GM23248 (cell line): Measurements from ENCODE around the gene LRP1. TPM values are rescaled to one million over a fixed set of nuclear protein-coding genes. Genes with fewer than 3 reads are reported as not detected.
A peak's percentile ranks its signal among the peaks of the same experiment; 100 is the strongest.

ENCODE experiments used
- DNase-seq: peaks from one replicate; pipeline ENCODE4 v3.0.0-alpha.2; 2015
- H2AFZ ChIP-seq: fragments of 200-600 bp; sonication (generic); 2 replicates; pipeline ENCODE4 v1.6.1; 2016; ENCODE audit warnings: antibody characterized with exemption
- H3F3A ChIP-seq: fragments of 200-600 bp; sonication (generic); 2 replicates; pipeline ENCODE4 v1.6.1; 2016; ENCODE audit warnings: mild to moderate bottlenecking, antibody characterized with exemption, mixed run types; ENCODE audit not compliant: insufficient read depth
- H3K27ac ChIP-seq: fragments of 200-600 bp; sonication (generic); 2 replicates; pipeline ENCODE4 v1.5.1; 2016; ENCODE audit warnings: mild to moderate bottlenecking
- H3K27me3 ChIP-seq: fragments of 200-600 bp; sonication (generic); replicated peaks from 2 replicates; pipeline ENCODE4 v1.6.1; 2016; ENCODE audit warnings: mild to moderate bottlenecking; ENCODE audit not compliant: insufficient read depth
- H3K36me3 ChIP-seq: fragments of 200-600 bp; sonication (generic); 2 replicates; pipeline ENCODE4 v1.6.1; 2016; ENCODE audit warnings: low read depth, mild to moderate bottlenecking
- H3K4me1 ChIP-seq: fragments of 200-600 bp; sonication (generic); 2 replicates; pipeline ENCODE4 v1.6.1; 2016; ENCODE audit warnings: mild to moderate bottlenecking; ENCODE audit not compliant: insufficient read depth
- H3K4me2 ChIP-seq: fragments of 200-600 bp; sonication (generic); one replicate; pipeline ENCODE4 v1.6.1; 2016; ENCODE audit warnings: mild to moderate bottlenecking; ENCODE audit not compliant: unreplicated experiment
- H3K4me3 ChIP-seq: fragments of 200-600 bp; sonication (generic); 2 replicates; pipeline ENCODE4 v1.5.1; 2016; ENCODE audit warnings: mild to moderate bottlenecking
- H3K79me2 ChIP-seq: fragments of 200-600 bp; sonication (generic); 2 replicates; pipeline ENCODE4 v1.6.1; 2016; ENCODE audit warnings: mild to moderate bottlenecking; ENCODE audit not compliant: insufficient read depth
- H3K9ac ChIP-seq: fragments of 200-600 bp; sonication (generic); 2 replicates; pipeline ENCODE4 v1.6.1; 2016; ENCODE audit warnings: mild to moderate bottlenecking
- H3K9me2 ChIP-seq: fragments of 200-600 bp; sonication (generic); 2 replicates; pipeline ENCODE4 v1.6.1; 2016; ENCODE audit warnings: mixed run types, mild to moderate bottlenecking, moderate library complexity; ENCODE audit not compliant: insufficient read depth
- H3K9me3 ChIP-seq: fragments of 200-600 bp; sonication (generic); one replicate; pipeline ENCODE4 v1.6.1; 2017; ENCODE audit warnings: low read depth
- H4K20me1 ChIP-seq: fragments of 200-600 bp; sonication (generic); 2 replicates; pipeline ENCODE4 v1.6.0; 2016; ENCODE audit not compliant: insufficient read depth
- EZH2 ChIP-seq: fragments of 200-600 bp; sonication (generic); IDR thresholded peaks from 2 replicates; pipeline ENCODE4 v1.6.1; 2018; ENCODE audit warnings: antibody characterized with exemption, mild to moderate bottlenecking; ENCODE audit not compliant: insufficient read depth, poor library complexity, severe bottlenecking
- EZH2phosphoT487 ChIP-seq: fragments of 200-600 bp; sonication (generic); IDR thresholded peaks from 2 replicates; pipeline ENCODE4 v1.6.1; 2018; ENCODE audit warnings: antibody characterized with exemption, moderate library complexity, mild to moderate bottlenecking, low read depth; ENCODE audit not compliant: insufficient read depth
- WGBS, 2 experiments: methylation state at CpG; one replicate each; pipeline ENCODE4 v1.1.6; 2015 to 2017; ENCODE audit warnings: low lambda C conversion rate in 2 of 2, low coverage in 1 of 2; ENCODE audit errors: missing lambda C conversion rate in 2 of 2; 5-methylcytosine and 5-hydroxymethylcytosine counted together
- in situ Hi-C: fragments of 300-500 bp; cut with MboI; formaldehyde crosslinking; loops from 2 replicates; pipeline ENCODE4 v1.15.0; 2020
- polyA plus RNA-seq: library from polyadenylated mRNA; unstranded; fragments of >200 nt; fragmentation: Nextera tagmentation; extraction: Ambion mirVana; gene quantifications from 2 replicates; pipeline ENCODE4 v1.2.1, GENCODE V29; 2016
- total RNA-seq: library from RNA; depleted of rRNA; stranded (reverse); fragments of >200 nt; shearing (Covaris generic); gene quantifications from 2 replicates; pipeline ENCODE4 v1.2.3, GENCODE V29; 2014

Gene LRP1
- total and polyA plus RNA-seq, 2 experiments from 2014 or later, result 166 to 257 TPM

DNA sequence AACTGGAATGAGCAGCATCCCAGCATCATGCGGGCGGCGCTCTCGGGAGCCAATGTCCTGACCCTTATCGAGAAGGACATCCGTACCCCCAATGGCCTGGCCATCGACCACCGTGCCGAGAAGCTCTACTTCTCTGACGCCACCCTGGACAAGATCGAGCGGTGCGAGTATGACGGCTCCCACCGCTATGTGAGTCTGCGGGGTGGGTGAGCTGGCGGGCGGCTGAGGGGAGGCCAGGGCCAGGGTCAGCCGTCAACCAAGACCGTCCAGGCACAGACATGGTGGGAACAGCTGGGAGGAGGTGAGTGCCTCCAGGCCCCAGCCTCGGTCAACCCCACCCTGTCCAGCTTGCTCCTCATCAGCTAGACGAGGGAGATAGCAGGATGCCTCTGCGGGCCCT lies 62.5 kb downstream of the LRP1 start:
- in situ Hi-C loops, result no loop called here

DNA sequence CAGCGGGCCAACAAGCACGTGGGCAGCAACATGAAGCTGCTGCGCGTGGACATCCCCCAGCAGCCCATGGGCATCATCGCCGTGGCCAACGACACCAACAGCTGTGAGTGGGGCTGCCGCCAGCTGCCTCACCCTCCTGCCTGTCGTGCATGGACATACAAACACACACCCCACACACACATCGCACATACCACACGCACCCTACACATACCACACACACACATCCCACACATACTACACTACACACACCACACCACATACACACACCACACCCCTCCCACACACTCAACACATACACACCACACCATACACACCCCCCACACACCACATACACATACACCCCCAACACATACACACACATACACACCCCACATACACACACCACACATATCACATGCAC lies 63.1 kb downstream of the LRP1 start:
- H3F3A ChIP-seq, result peaks cover 19% of the 10 kb centered on the region
- H3K79me2 ChIP-seq, result peaks cover 35% of the 10 kb centered on the region
- no peaks in the 10 kb centered on the region for H3K9me3 ChIP-seq
- H3K4me2 ChIP-seq, result no peak overlapping the region
- no peak overlapping the region for H2AFZ ChIP-seq
- 65 to 72% methylated on average over 11 of the region's 11 CpGs for WGBS, 2 experiments
- DNase-seq, result peak; percentile 49
- H3K27me3 ChIP-seq, result no peaks in the 10 kb centered on the region
- H3K36me3 ChIP-seq, result peaks cover 69% of the 10 kb centered on the region
- H3K27ac ChIP-seq, result no peak overlapping the region
- no peaks in the 10 kb centered on the region for H3K4me1 ChIP-seq
- H3K9me2 ChIP-seq, result no peaks in the 10 kb centered on the region
- no peak overlapping the region for H3K4me3 ChIP-seq
- no peak for TF ChIP-seq EZH2phosphoT487
- TF ChIP-seq EZH2, result no peak
- H4K20me1 ChIP-seq, result no peaks in the 10 kb centered on the region
- in situ Hi-C loops, result no loop called here
- H3K9ac ChIP-seq, result no peak overlapping the region

More for the DNA sequence above, 62.5 kb downstream of the LRP1 start:
- no peak overlapping the region for H3K4me2 ChIP-seq
- no peaks in the 10 kb centered on the region for H3K27me3 ChIP-seq
- no peak for TF ChIP-seq EZH2
- no peak overlapping the region for H3K27ac ChIP-seq
- DNase-seq, result no peak
- H3K9me3 ChIP-seq, result no peaks in the 10 kb centered on the region
- H2AFZ ChIP-seq, result no peak overlapping the region
- peaks cover 30% of the 10 kb centered on the region for H3K79me2 ChIP-seq
- peaks cover 25% of the 10 kb centered on the region for H3F3A ChIP-seq
- H3K4me1 ChIP-seq, result no peaks in the 10 kb centered on the region
- no peaks in the 10 kb centered on the region for H4K20me1 ChIP-seq
- peaks cover 69% of the 10 kb centered on the region for H3K36me3 ChIP-seq
- WGBS, 2 experiments, result 91 to 93% methylated on average over 23 of the region's 23 CpGs
- H3K4me3 ChIP-seq, result no peak overlapping the region
- H3K9me2 ChIP-seq, result no peaks in the 10 kb centered on the region
- no peak overlapping the region for H3K9ac ChIP-seq

DNA sequence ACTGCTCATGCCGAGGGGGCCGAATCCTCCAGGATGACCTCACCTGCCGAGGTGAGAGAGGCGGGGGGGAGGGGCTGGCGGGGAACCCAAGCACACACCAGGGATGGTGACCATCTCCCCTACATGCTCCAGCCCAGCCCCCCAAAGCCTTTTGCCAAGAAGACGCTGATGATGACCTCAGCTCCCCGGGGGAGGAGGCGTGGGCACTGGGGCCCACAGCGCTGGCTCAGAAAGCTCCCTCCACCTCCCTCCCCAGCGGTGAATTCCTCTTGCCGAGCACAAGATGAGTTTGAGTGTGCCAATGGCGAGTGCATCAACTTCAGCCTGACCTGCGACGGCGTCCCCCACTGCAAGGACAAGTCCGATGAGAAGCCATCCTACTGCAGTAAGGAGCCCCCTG lies 64.6 kb downstream of the LRP1 start:
- peaks cover 67% of the 10 kb centered on the region for H3K36me3 ChIP-seq
- TF ChIP-seq EZH2 (no peak), EZH2phosphoT487 (no peak)
- WGBS, 2 experiments, result 79 to 81% methylated on average over 9 to 16 of the region's 16 CpGs
- H3K9ac ChIP-seq, result no peak overlapping the region
- in situ Hi-C loops, result no loop called here
- no peaks in the 10 kb centered on the region for H3K27me3 ChIP-seq
- H3K27ac ChIP-seq, result no peak overlapping the region
- peaks cover 7% of the 10 kb centered on the region; the same call in 1 of the 2 replicates for H3F3A ChIP-seq
- no peak overlapping the region for H3K4me2 ChIP-seq
- DNase-seq, result no peak
- no peak overlapping the region for H3K4me3 ChIP-seq
- H3K9me2 ChIP-seq, result no peaks in the 10 kb centered on the region
- peaks cover 26% of the 10 kb centered on the region for H3K79me2 ChIP-seq
- H2AFZ ChIP-seq, result no peak overlapping the region
- no peaks in the 10 kb centered on the region for H3K9me3 ChIP-seq
- no peaks in the 10 kb centered on the region for H4K20me1 ChIP-seq
- no peaks in the 10 kb centered on the region for H3K4me1 ChIP-seq

DNA sequence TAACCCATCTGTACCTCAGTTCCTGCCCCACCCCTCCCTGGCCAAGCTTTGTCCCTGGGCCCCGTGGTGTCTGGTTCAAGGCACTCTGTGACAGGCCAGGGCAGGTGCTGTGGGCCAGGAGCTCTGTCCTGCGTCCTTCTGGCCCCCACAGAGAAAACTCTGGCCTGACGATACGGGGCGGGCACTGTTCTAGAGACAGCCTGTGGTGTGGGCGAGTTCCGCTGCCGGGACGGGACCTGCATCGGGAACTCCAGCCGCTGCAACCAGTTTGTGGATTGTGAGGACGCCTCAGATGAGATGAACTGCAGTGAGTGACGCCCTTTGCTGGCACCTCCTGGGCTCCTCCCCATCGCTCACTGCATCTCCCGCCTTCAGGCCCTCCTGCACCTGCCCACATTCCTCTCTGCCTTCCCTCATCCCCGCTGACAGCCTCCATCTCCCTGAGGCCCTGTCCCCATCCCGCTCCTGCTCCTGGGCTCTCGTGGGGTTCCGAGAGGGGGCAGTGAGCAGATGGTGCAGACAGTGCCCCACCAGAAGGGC lies 65.5 kb downstream of the LRP1 start:
- Histone ChIP-seq H3K36me3 (peaks cover 68% of the 10 kb centered on the region; the same call in 1 of the 2 replicates), H3K79me2 (peaks cover 30% of the 10 kb centered on the region), H3K9ac (no peak overlapping the region), H4K20me1 (no peaks in the 10 kb centered on the region), H3F3A (peaks cover 7% of the 10 kb centered on the region; the same call in 1 of the 2 replicates), H3K9me3 (no peaks in the 10 kb centered on the region), H3K9me2 (no peaks in the 10 kb centered on the region), H3K4me3 (no peak overlapping the region), H3K27me3 (no peaks in the 10 kb centered on the region), H3K4me1 (no peaks in the 10 kb centered on the region), H2AFZ (no peak overlapping the region), H3K27ac (no peak overlapping the region), H3K4me2 (no peak overlapping the region)
- DNase-seq, result no peak
- no peak for TF ChIP-seq EZH2phosphoT487
- no peak for TF ChIP-seq EZH2
- WGBS, 2 experiments, result 88 to 90% methylated on average over 18 to 19 of the region's 19 CpGs
- in situ Hi-C loops, result no loop called here

DNA sequence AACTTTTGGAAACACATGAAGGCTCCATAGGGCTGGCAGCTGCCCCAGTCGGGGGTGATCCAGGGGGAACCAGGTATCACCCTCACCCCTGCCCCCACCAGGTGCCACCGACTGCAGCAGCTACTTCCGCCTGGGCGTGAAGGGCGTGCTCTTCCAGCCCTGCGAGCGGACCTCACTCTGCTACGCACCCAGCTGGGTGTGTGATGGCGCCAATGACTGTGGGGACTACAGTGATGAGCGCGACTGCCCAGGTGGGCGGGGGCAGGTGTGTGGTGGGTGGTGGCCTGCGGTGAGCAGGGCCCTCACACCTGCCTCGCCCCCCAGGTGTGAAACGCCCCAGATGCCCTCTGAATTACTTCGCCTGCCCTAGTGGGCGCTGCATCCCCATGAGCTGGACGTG lies 66.0 kb downstream of the LRP1 start:
- 89 to 94% methylated on average over 15 to 18 of the region's 18 CpGs for WGBS, 2 experiments
- no peaks in the 10 kb centered on the region for H3K4me1 ChIP-seq
- H3K27ac ChIP-seq, result no peak overlapping the region
- H3K36me3 ChIP-seq, result peaks cover 70% of the 10 kb centered on the region; the same call in 1 of the 2 replicates
- H3K9ac ChIP-seq, result no peak overlapping the region
- H3K9me3 ChIP-seq, result no peaks in the 10 kb centered on the region
- peaks cover 35% of the 10 kb centered on the region for H3K79me2 ChIP-seq
- no peak for DNase-seq
- no peak overlapping the region for H2AFZ ChIP-seq
- H3F3A ChIP-seq, result peaks cover 7% of the 10 kb centered on the region; the same call in 1 of the 2 replicates
- H3K4me2 ChIP-seq, result no peak overlapping the region
- TF ChIP-seq EZH2 (no peak), EZH2phosphoT487 (no peak)
- no peaks in the 10 kb centered on the region for H3K9me2 ChIP-seq
- H4K20me1 ChIP-seq, result no peaks in the 10 kb centered on the region
- in situ Hi-C loops, result no loop called here
- H3K4me3 ChIP-seq, result no peak overlapping the region
- no peaks in the 10 kb centered on the region for H3K27me3 ChIP-seq
